Measurements from ENCODE around the gene CCDC102B.
"Not testable (repeated sequence)": the region's sequence is repeated elsewhere in the genome, so short reads cannot be mapped to it uniquely, and the experiment has no call there.

The CCDC102B gene

GRCh38 chr18:68909579-68909978 is 111.7 kb downstream of the CCDC102B start:
- DNase-seq (ENCODE audit: low read depth) = no peak

- no peak for DNase-seq (ENCODE audit: low read depth)
These were observed 117.2 kb downstream of the CCDC102B start for GRCh38 chr18:68915061-68915460.

GRCh38 chr18:68916734-68917133 is 118.9 kb downstream of the CCDC102B start:
- no peak for DNase-seq (ENCODE audit: low read depth)

GRCh38 chr18:68918216-68918615 is 120.3 kb downstream of the CCDC102B start:
- no peak for DNase-seq (ENCODE audit: low read depth)

GRCh38 chr18:68919900-68920299 is 122.0 kb downstream of the CCDC102B start:
- no peak for DNase-seq (ENCODE audit: low read depth)

GRCh38 chr18:68922392-68922791 is 124.5 kb downstream of the CCDC102B start:
- no peak for DNase-seq (ENCODE audit: low read depth)

GRCh38 chr18:68925268-68925667 is 127.4 kb downstream of the CCDC102B start:
- no peak for DNase-seq (ENCODE audit: low read depth)

GRCh38 chr18:68928762-68929675 is 131.1 kb downstream of the CCDC102B start:
- DNase-seq (ENCODE audit: low read depth) = no peak

- no peak for DNase-seq (ENCODE audit: low read depth)
These were observed 137.8 kb downstream of the CCDC102B start for GRCh38 chr18:68935686-68936085.

- no peak for DNase-seq (ENCODE audit: low read depth)
These were observed 139.2 kb downstream of the CCDC102B start for GRCh38 chr18:68937029-68937599.

GRCh38 chr18:68940039-68940438 is 142.2 kb downstream of the CCDC102B start:
- DNase-seq (ENCODE audit: low read depth) = no peak

GRCh38 chr18:68940754-68941153 is 142.9 kb downstream of the CCDC102B start:
- DNase-seq (ENCODE audit: low read depth) = no peak

GRCh38 chr18:68942230-68942629 is 144.3 kb downstream of the CCDC102B start:
- no peak for DNase-seq (ENCODE audit: low read depth)

- not testable (repeated sequence) for DNase-seq (ENCODE audit: low read depth)
These were observed 146.0 kb downstream of the CCDC102B start for GRCh38 chr18:68943861-68944260.

- DNase-seq (ENCODE audit: low read depth) = no peak
These were observed 146.4 kb downstream of the CCDC102B start for GRCh38 chr18:68944330-68944729.

- no peak for DNase-seq (ENCODE audit: low read depth)
These were observed 146.9 kb downstream of the CCDC102B start for GRCh38 chr18:68944826-68945225.

- no peak for DNase-seq (ENCODE audit: low read depth)
These were observed 150.7 kb downstream of the CCDC102B start for GRCh38 chr18:68948622-68949021.

GRCh38 chr18:68954738-68955137 is 156.9 kb downstream of the CCDC102B start:
- DNase-seq (ENCODE audit: low read depth) = no peak

- DNase-seq (ENCODE audit: low read depth) = no peak
These were observed 158.8 kb downstream of the CCDC102B start for GRCh38 chr18:68956650-68957049.

- DNase-seq (ENCODE audit: low read depth) = no peak
These were observed 162.5 kb downstream of the CCDC102B start for GRCh38 chr18:68960355-68960754.

GRCh38 chr18:68962623-68963022 is 164.7 kb downstream of the CCDC102B start:
- DNase-seq (ENCODE audit: low read depth) = no peak

- DNase-seq (ENCODE audit: low read depth) = no peak
These were observed 167.9 kb downstream of the CCDC102B start for GRCh38 chr18:68965817-68966216.

- no peak for DNase-seq (ENCODE audit: low read depth)
These were observed 171.1 kb downstream of the CCDC102B start for GRCh38 chr18:68969027-68969426.

- DNase-seq (ENCODE audit: low read depth) = no peak
These were observed 174.3 kb downstream of the CCDC102B start for GRCh38 chr18:68972176-68972575.

Data from activated T-cell treated with anti-CD3 and anti-CD28 coated beads for 1 hour (primary cell).